Hepatocyte (in vitro differentiated cells): ENCODE results near the gene CD99L2.

Source experiments
- CTCF ChIP-seq: fragments of 200-600 bp; sonication (generic); IDR thresholded peaks from 2 replicates; pipeline ENCODE4 v1.5.1; 2016; ENCODE audit warnings: antibody characterized with exemption, mild to moderate bottlenecking; ENCODE audit not compliant: poor library complexity
- EZH2 ChIP-seq: fragments of 200-600 bp; sonication (generic); IDR thresholded peaks from 2 replicates; pipeline ENCODE4 v1.6.1; 2016; ENCODE audit warnings: antibody characterized with exemption, mild to moderate bottlenecking, borderline replicate concordance
- EZH2phosphoT487 ChIP-seq: fragments of 200-600 bp; sonication (generic); IDR thresholded peaks from one replicate; pipeline ENCODE4 v1.6.1; 2018; ENCODE audit warnings: antibody characterized with exemption, mild to moderate bottlenecking, low read depth, moderate library complexity; ENCODE audit not compliant: unreplicated experiment, severe bottlenecking

DNA sequence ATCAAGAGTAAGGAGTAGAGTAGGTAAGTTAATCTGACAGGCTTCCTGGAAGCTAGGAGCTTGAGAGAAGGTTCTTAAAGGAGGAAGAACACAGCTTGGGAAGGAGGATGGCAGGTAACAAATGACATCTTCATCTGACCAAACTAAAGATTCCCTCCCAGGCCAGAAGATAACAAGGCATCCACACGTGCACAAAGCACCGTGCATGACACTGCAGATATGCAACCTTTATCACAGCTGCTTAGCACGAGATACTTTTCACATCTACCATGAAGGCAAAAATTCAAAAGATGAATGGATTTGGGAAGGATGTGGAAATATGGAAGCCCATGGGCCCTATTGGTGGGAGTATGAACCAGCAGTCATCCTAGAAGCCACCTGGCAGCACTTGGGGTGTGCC is 34.3 kb downstream of the CD99L2 start:
- no peak for TF ChIP-seq CTCF
- TF ChIP-seq EZH2, result no peak
- TF ChIP-seq EZH2phosphoT487, result no peak
